Measurements from ENCODE around the gene TPCN2.

TPCN2 gene

DNA sequence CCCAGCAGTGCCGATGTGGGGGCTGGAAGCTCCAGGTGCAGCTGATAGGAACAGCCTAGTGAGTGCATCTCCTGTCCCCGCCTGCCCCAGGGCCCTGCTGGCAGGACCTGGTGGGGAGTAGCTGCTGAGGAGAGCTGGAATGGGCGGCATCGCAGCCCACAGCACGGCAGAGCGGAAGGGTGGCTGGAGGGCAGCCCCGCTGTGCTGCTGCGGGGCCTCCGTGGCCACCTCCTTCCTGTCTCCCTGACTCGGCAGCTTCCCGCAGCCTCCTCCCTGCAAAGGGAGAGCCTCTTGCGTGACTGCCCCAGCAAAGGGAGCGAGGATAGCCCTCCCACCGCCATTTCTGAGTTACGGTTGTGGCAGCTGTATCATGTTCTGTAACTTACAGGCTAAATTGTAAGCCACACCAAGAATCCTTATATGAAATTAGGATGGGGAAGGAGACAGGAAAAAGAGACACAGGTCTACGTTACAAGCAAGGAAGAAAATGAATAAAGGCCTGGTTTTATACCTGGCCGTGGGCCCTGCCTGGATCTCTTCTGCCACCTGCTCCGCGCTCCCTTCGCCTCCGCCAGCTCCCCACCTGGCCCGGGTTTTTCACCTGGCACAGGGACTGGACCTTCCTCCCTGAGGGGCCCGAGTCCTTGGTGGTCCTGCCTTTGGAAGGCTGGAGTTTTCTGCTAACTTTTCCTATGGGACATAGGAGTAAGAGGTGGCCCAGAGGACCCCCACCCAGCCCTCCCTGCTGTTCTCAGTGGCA, 10.0 kb downstream of the TPCN2 start:
- no peak for DNase-seq (ENCODE audit: low spot score)

GRCh38 chr11:69059429-69059828, 10.7 kb downstream of the TPCN2 start:
- DNase-seq (ENCODE audit: low spot score), result no peak

GRCh38 chr11:69059985-69060384, 11.3 kb downstream of the TPCN2 start:
- no peak for DNase-seq (ENCODE audit: low spot score)

GRCh38 chr11:69060806-69061712, 12.3 kb downstream of the TPCN2 start:
- DNase-seq (ENCODE audit: low spot score), result no peak

- no peak for DNase-seq (ENCODE audit: low spot score)
These were observed 13.0 kb downstream of the TPCN2 start for GRCh38 chr11:69061713-69062053.

DNA sequence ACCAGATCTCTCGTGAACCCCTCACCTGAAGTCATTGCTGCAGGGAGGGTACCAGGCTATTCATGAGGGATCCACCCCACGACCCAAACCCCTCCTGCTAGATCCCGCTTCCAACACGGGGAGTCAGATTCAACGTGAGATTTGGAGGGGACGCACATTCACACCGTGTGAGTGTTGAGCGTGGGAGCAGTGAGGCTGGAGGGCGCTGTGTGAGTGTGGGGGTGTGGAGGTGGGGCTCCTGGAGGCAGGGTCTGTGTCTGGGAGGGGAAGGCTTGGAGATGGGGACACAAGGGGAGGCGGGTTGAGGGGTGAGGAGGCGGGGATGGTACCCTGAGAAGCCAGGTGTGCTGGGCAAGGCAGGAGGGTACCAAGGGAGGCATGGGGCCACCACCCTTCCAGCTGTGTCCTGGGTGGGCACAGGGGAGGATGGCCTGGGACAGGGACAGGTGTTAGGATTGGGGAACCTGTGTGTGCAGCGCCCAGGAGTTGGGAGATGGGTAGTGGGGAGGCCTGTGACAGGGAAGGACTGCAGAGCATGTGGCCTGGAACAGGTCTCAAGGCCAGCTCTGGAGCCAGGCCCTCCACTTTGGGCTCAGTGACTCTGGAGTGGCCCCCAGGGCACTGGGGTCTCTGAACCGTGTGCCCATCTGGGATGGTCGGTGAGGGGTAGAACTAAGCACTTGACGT, 13.6 kb downstream of the TPCN2 start:
- DNase-seq (ENCODE audit: low spot score), result no peak

DNA sequence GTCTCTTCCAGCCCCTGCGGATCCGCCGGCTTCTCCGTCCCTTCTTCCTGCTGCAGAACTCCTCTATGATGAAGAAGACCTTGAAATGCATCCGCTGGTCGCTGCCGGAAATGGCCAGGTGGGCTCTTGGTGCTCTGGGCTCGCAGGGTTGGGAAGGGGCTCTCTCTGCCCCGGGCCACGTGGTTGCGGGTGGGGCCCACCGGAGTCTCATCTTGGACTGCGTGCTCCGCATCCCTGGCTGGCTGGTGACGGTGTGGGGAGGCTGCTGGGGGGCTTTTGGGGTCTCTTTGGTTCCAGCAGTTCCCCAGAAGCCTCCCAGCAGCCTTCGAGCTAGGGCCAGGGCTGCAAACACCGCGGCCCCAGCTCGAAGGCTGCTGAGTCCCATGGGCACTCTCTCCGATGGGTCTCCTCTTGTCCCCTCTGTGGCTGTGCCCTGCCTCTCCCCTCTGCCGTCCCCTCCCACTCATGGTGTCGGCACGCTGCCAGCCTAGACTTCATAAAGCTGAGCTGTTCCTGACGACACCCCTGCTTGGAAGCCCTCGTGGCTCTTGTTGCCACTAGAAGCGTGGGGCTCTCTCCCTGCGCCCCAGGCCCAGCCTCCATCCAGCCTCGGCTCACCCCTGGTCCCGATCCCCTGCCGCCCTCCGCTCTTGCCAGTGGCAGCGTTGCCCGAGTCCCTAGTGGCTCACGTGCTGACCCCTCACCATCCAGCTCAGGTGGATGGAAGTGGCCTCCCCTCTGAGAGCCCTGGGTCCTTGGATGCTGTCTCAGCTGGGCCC, 14.3 kb downstream of the TPCN2 start:
- DNase-seq (ENCODE audit: low spot score), result no peak

DNA sequence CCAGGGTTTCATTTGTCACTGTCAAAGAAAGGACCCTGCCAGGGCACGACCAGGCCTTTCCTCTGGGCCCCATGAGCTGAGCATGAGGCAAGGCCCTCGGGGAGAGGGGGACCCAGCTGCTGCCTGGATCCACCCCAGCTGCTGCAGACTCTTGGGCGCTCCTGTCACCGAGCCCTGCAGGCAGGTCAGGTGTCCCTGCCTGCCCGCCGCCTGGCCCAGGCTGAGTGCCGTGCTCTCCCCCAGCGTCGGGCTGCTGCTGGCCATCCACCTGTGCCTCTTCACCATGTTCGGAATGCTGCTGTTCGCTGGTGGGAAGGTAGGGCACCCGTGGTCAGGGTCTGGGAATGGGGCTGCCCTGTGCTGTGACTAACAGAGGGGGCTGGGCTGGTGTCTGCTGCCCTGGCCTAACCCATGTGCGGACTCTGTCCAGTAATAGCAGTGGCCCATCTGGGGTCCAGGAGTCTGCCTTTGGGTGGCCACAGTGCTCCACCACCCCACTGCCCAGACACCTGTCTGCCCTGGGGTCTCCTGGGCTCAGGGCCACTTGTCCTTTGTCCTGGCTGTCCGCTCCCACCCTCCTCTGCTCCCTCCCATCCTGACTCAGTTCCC, 15.0 kb downstream of the TPCN2 start:
- no peak for DNase-seq (ENCODE audit: low spot score)

DNA sequence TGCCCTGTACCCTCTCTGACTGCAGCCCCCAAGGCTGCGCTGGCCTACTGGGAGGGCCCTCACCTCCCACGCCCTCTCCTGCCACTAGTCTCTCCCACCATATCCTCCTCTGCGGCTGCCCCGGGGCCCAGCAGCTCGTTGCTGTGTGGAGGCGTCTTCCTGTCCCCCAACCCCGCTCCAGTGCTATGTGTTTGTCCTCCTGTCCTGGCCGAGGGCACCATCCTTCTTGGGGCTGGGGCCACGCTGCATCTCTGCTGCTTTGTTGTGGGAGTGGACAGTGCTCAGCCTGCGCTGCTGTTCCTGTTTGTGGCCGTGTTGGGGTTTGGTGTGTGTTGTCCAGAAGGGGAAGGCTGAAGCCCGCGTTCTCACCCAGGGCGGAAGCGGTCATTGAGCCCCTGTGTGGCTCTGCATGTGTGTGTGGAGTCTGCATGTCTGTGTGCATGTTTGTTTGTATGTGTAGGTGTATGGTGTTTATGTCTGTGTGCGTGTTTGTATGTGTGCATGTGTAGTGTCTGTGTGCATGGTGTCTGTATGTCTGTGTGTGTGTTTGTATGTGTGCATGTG, 15.7 kb downstream of the TPCN2 start:
- DNase-seq (ENCODE audit: low spot score), result no peak

- DNase-seq (ENCODE audit: low spot score), result no peak
These were observed 16.5 kb downstream of the TPCN2 start for GRCh38 chr11:69065147-69065710.

DNA sequence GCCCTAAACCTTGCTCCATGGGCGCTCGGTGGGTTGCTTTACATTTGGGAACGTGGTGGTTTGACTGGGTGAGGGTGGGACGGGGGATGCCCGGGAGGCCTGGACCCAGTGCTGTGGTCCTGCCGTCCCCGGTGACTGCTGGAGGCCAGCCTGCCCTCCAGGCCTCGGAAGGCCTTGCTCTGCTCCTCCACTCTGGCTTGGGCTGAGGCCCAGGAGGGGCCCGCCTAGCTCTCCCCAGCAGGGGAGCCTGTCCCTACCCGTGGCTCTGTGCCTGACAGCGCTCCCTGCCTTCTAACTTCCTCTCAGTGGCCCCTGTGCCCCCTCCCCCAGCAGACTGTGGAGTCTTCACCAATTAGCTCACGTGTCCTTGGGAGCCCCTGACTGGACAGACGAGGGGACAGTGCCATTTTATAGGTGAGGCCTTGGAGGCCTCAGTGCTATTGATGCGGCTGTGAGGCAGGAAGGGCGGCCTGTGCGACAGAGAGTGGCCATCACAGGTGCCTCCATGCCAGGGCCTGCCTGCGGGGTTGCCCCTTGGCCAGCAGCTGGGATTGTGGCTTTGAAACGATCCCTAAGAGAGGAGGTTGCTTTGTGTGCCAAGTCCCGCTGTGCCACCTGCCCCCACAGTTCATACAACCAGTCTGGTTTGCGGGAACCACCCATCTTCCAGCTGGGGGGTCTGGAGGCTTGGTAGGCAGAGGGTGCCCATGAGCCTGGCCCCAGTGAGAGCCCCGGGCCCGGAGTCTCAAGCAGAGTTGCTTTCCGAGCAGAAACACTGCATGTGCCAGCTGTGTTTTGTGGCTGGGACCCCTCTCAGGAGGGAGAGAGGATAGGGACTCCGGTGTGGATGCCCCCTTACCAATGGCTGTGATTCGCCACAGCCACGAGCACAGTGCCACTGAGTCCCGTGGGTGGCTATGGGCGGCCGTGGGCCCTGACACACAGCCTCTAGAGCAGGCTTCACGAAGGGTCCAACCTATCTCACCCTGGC, 17.7 kb downstream of the TPCN2 start:
- DNase-seq (ENCODE audit: low spot score), result no peak

DNA sequence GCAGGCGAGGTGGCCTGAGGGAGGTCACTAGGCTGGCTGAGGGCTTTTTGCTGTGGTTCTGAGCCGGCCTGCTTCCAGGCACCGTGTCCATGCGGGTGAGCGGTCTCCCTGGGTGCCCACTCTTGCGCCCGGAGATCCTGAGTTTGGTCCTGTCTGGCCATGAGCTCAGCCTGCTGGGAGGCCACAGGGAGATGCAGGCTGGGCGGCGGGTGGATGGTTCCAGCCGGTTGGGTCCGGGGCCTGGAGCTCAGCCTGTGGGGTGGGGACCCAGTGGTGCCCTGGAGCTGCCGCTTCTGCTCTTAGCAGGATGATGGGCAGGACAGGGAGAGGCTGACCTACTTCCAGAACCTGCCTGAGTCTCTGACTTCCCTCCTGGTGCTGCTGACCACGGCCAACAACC, 18.5 kb downstream of the TPCN2 start:
- no peak for DNase-seq (ENCODE audit: low spot score)

DNA sequence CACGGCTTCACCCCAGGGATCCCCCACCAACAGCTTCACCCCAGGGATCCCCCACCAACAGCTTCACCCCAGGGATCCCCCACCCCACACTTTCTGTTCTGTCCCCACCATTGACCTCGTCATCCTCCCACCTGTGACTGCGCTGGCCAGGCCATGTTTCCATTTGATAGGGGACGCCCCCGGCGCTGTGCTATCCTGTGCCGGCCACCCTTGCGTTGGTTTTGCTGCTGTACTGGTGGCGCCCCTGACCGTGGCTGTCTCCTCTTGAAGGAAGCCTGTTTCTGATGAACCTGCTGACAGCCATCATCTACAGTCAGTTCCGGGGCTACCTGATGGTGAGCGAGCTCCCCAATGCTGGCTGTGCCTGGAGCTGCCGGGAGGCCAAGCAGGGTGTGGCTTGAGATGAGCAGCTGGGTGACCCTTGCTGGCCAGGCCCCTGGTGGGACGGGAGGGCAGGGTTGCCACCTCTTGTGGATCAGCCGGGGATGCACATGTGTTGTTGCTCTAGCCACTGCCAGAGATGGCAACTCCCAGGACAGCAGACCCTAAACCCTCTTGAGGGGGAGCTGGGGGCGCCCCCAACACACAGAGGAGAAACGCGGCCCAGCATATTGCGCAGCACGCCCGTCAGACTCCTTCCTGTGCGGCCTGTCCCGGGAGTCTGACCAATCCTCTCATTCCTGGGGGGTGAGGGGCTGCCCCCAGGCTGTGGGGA, 22.5 kb downstream of the TPCN2 start:
- no peak for DNase-seq (ENCODE audit: low spot score)

GRCh38 chr11:69071956-69072355, 23.2 kb downstream of the TPCN2 start:
- no peak for DNase-seq (ENCODE audit: low spot score)

GRCh38 chr11:69073469-69073868, 24.7 kb downstream of the TPCN2 start:
- DNase-seq (ENCODE audit: low spot score), result no peak

GRCh38 chr11:69074375-69075140, 25.8 kb downstream of the TPCN2 start:
- no peak for DNase-seq (ENCODE audit: low spot score)

GRCh38 chr11:69075421-69076128, 26.8 kb downstream of the TPCN2 start:
- DNase-seq (ENCODE audit: low spot score), result no peak

Measured in D341Med (cell line).